Lung (tissue), 12 donors: ENCODE measurements around the gene HOXD1. TPM values are rescaled to one million over a fixed set of nuclear protein-coding genes. Genes with fewer than 3 reads are reported as not detected.

Experiments
- ATAC-seq: fragments of 200-7000 bp; cut with Tn5 transposase; one replicate; pipeline ENCODE4 v1.9.1; 2020; ENCODE audit warnings: moderate number of reproducible peaks; ENCODE audit not compliant: insufficient read depth, low FRiP score
- DNase-seq, 3 donors: peaks; one replicate each; pipeline ENCODE4 v3.0.0-alpha.2; 2013 to 2017
- H3K27ac ChIP-seq, 2 donors: one replicate each; pipeline ENCODE4 v1.5.1; 2013; ENCODE audit warnings: mild to moderate bottlenecking in 2 of 2, moderate library complexity in 2 of 2, control low read depth in 1 of 2, inconsistent platforms in 1 of 2, low read depth in 1 of 2, low read length in 1 of 2
- H3K27me3 ChIP-seq, 3 donors: one replicate each; pipeline ENCODE4 v1.5.1; 2013; ENCODE audit warnings: low read length in 2 of 3; ENCODE audit not compliant: control insufficient read depth in 3 of 3, insufficient read depth in 3 of 3
- H3K36me3 ChIP-seq, 4 donors: one replicate each; pipeline ENCODE4 v1.5.1; 2013; ENCODE audit warnings: low read length in 4 of 4, mild to moderate bottlenecking in 1 of 4, moderate library complexity in 1 of 4; ENCODE audit not compliant: control insufficient read depth in 4 of 4, insufficient read depth in 4 of 4
- H3K4me1 ChIP-seq, 5 donors: one replicate each; pipeline ENCODE4 v1.5.1; 2013; ENCODE audit warnings: low read length in 5 of 5, mild to moderate bottlenecking in 2 of 5, moderate library complexity in 1 of 5; ENCODE audit not compliant: control insufficient read depth in 5 of 5, insufficient read depth in 5 of 5
- H3K4me3 ChIP-seq: one replicate; pipeline ENCODE4 v1.5.1; 2013; ENCODE audit warnings: mild to moderate bottlenecking, control low read depth, moderate library complexity
- H3K9ac ChIP-seq, 2 donors: one replicate each; pipeline ENCODE4 v1.5.1; 2013; ENCODE audit warnings: low read length in 2 of 2, control low read depth in 1 of 2; ENCODE audit not compliant: insufficient read depth in 1 of 2
- H3K9me3 ChIP-seq, 4 donors: one replicate each; pipeline ENCODE4 v1.5.1; 2013; ENCODE audit warnings: low read length in 3 of 4, mild to moderate bottlenecking in 1 of 4, moderate library complexity in 1 of 4; ENCODE audit not compliant: control insufficient read depth in 4 of 4, insufficient read depth in 3 of 4
- CTCF ChIP-seq: IDR thresholded peaks from 2 replicates; pipeline ENCODE4 v1.5.1; 2012; ENCODE audit warnings: mild to moderate bottlenecking; ENCODE audit errors: control extremely low read depth, extremely low read depth
- WGBS, 2 donors: extraction: QIAGEN DNeasy Blood & Tissue Kit; methylation state at CpG; one replicate each; pipeline ENCODE4 v1.1.7; 2013; 5-methylcytosine and 5-hydroxymethylcytosine counted together
- polyA plus RNA-seq, 2 donors: library from polyadenylated mRNA; stranded (reverse); fragments of 200-250 nt; gene quantifications; one replicate each; pipeline ENCODE4 v1.2.1, GENCODE V29; 2013
- total RNA-seq, 2 donors: library from RNA; depleted of rRNA in 1 of 2; stranded (reverse); fragments of >200 nt in 1 of 2; gene quantifications; one replicate each; pipeline ENCODE4 v1.2.1, GENCODE V29; 2014 to 2021
- donor health status: control.
- donor health status: control.
- donor health status: Bipolar disorder and iron deficiency.
- donor health status: healthy.
- donor health status: DM: yes; HTN: yes; CAD: no.

The HOXD1 gene
- total and polyA plus RNA-seq, 4 donors, result 0.40 to 3.2 (median 1.7) TPM

- no peaks in the 10 kb centered on the region for H3K9me3 ChIP-seq
- 62 to 76% methylated on average over 2 of the region's 2 CpGs for WGBS, 2 donors
- no peak for DNase-seq
Measured at GRCh38 chr2:176234156-176234555, 45.7 kb downstream of the HOXD1 start.

GRCh38 chr2:176234940-176235339 lies 46.5 kb downstream of the HOXD1 start:
- no peak overlapping the region for H3K27ac ChIP-seq
- H3K36me3 ChIP-seq, result no peaks in the 10 kb centered on the region
- H3K27me3 ChIP-seq, result peaks cover 0 to 5% (median 0%) of the 10 kb centered on the region in 3 donors
- TF ChIP-seq CTCF, result no peak
- no peak for DNase-seq
- WGBS, 2 donors, result 47 to 50% methylated on average over 1 of the region's 1 CpG
- no peaks in the 10 kb centered on the region for H3K4me1 ChIP-seq
- no peaks in the 10 kb centered on the region for H3K9me3 ChIP-seq
- H3K4me3 ChIP-seq, result no peak overlapping the region
- no peak overlapping the region for H3K9ac ChIP-seq
- no peak for ATAC-seq

More at GRCh38 chr2:176234156-176234555, 45.7 kb downstream of the HOXD1 start:
- H3K36me3 ChIP-seq, result no peaks in the 10 kb centered on the region
- no peaks in the 10 kb centered on the region for H3K4me1 ChIP-seq
- H3K27ac ChIP-seq, result no peak overlapping the region
- no peak overlapping the region for H3K9ac ChIP-seq
- no peak for TF ChIP-seq CTCF
- no peak for ATAC-seq
- H3K27me3 ChIP-seq, result peaks cover 0 to 5% (median 0%) of the 10 kb centered on the region in 3 donors
- no peak overlapping the region for H3K4me3 ChIP-seq

GRCh38 chr2:176237456-176237855 lies 49.0 kb downstream of the HOXD1 start:
- ATAC-seq, result no peak
- no peak overlapping the region for H3K4me3 ChIP-seq
- H3K36me3 ChIP-seq, result no peaks in the 10 kb centered on the region
- no peaks in the 10 kb centered on the region for H3K4me1 ChIP-seq
- WGBS, 2 donors, result 71 to 80% methylated on average over 4 of the region's 4 CpGs
- peaks cover 0 to 5% (median 2%) of the 10 kb centered on the region in 3 donors for H3K27me3 ChIP-seq
- no peak for DNase-seq
- H3K9ac ChIP-seq, result no peak overlapping the region
- H3K27ac ChIP-seq, result no peak overlapping the region
- H3K9me3 ChIP-seq, result no peaks in the 10 kb centered on the region
- no peak for TF ChIP-seq CTCF

- 89 to 91% methylated on average over 4 of the region's 4 CpGs for WGBS, 2 donors
- ATAC-seq (no peak), DNase-seq (no peak)
- no peaks in the 10 kb centered on the region for H3K4me1 ChIP-seq
- no peak overlapping the region for H3K9ac ChIP-seq
- H3K9me3 ChIP-seq, result no peaks in the 10 kb centered on the region
- peaks cover 0 to 5% (median 2%) of the 10 kb centered on the region in 3 donors for H3K27me3 ChIP-seq
- TF ChIP-seq CTCF, result no peak
- no peaks in the 10 kb centered on the region for H3K36me3 ChIP-seq
- no peak overlapping the region for H3K27ac ChIP-seq
- H3K4me3 ChIP-seq, result no peak overlapping the region
Measured at GRCh38 chr2:176239031-176239430, 50.6 kb downstream of the HOXD1 start.
